Vagina (tissue), 2 donors: ENCODE measurements around the gene LDLRAD4.

Experiments used
- CTCF ChIP-seq, 3 experiments: fragments of 450-650 bp in 2 of 3; fragments of 200-600 bp in 1 of 3; sonication (generic) in 1 of 3; IDR thresholded peaks; one replicate each; pipeline ENCODE4 v1.5.1; 2017 to 2019; ENCODE audit warnings: antibody characterized with exemption in 3 of 3, mild to moderate bottlenecking in 2 of 3, moderate library complexity in 2 of 3
- POLR2A ChIP-seq, 2 donors: fragments of 450-650 bp; IDR thresholded peaks; one replicate each; pipeline ENCODE4 v1.6.1; 2017; ENCODE audit warnings: antibody characterized with exemption in 2 of 2, mild to moderate bottlenecking in 2 of 2, moderate library complexity in 2 of 2

GRCh38 chr18:13369756-13370510, 151.4 kb downstream of the LDLRAD4 start:
- TF ChIP-seq CTCF (IDR thresholded peaks at IDR 0.05): no peak
- TF ChIP-seq POLR2A (IDR thresholded peaks at IDR 0.05): no peak
